Epithelial cell of esophagus (primary cell): ENCODE data around the gene OR2AG2.

Source experiments
- DNase-seq: peaks from one replicate; pipeline ENCODE4 v3.0.0; 2010; ENCODE audit warnings: low read depth
- H3K4me3 ChIP-seq: 2 replicates; pipeline ENCODE4 v1.5.1; 2011; ENCODE audit warnings: mild to moderate bottlenecking, low read length, control low read depth
- CTCF ChIP-seq: IDR thresholded peaks from 2 replicates; pipeline ENCODE4 v1.5.1; 2011; ENCODE audit warnings: low read depth, mild to moderate bottlenecking, low read length, control low read depth, inconsistent platforms; ENCODE audit not compliant: insufficient read depth; ENCODE audit errors: missing control alignments

Gene OR2AG2

GRCh38 chr11:6742260-6742659 is 29.5 kb downstream of the OR2AG2 start:
- no peak overlapping the region for H3K4me3 ChIP-seq
- no peak for DNase-seq
- no peak for TF ChIP-seq CTCF

GRCh38 chr11:6738590-6738989 is 33.2 kb downstream of the OR2AG2 start:
- no peak for TF ChIP-seq CTCF
- H3K4me3 ChIP-seq = no peak overlapping the region
- DNase-seq = no peak

GRCh38 chr11:6737872-6738466 is 33.8 kb downstream of the OR2AG2 start:
- H3K4me3 ChIP-seq = no peak overlapping the region
- peak; percentile 67 for TF ChIP-seq CTCF
- peak; percentile 60 for DNase-seq

- H3K4me3 ChIP-seq = no peak overlapping the region
- peak; percentile 7 for DNase-seq
- no peak for TF ChIP-seq CTCF
Measured at GRCh38 chr11:6736495-6737121, 35.2 kb downstream of the OR2AG2 start.

GRCh38 chr11:6735306-6735705 is 36.5 kb downstream of the OR2AG2 start:
- no peak for TF ChIP-seq CTCF
- peak; percentile 18 for DNase-seq
- H3K4me3 ChIP-seq = no peak overlapping the region

- H3K4me3 ChIP-seq = no peak overlapping the region
- no peak for TF ChIP-seq CTCF
- DNase-seq = no peak
Measured at GRCh38 chr11:6734616-6735015, 37.2 kb downstream of the OR2AG2 start.
